ENCODE results near the gene RFC1.

- TF ChIP-seq, protein P1, sequence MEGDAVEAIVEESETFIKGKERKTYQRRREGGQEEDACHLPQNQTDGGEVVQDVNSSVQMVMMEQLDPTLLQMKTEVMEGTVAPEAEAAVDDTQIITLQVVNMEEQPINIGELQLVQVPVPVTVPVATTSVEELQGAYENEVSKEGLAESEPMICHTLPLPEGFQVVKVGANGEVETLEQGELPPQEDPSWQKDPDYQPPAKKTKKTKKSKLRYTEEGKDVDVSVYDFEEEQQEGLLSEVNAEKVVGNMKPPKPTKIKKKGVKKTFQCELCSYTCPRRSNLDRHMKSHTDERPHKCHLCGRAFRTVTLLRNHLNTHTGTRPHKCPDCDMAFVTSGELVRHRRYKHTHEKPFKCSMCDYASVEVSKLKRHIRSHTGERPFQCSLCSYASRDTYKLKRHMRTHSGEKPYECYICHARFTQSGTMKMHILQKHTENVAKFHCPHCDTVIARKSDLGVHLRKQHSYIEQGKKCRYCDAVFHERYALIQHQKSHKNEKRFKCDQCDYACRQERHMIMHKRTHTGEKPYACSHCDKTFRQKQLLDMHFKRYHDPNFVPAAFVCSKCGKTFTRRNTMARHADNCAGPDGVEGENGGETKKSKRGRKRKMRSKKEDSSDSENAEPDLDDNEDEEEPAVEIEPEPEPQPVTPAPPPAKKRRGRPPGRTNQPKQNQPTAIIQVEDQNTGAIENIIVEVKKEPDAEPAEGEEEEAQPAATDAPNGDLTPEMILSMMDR (IDR thresholded peaks at IDR 0.05; ENCODE audit: poor library complexity), result no peak
- TF ChIP-seq EZH2 (IDR thresholded peaks at IDR 0.05; ENCODE audit: borderline replicate concordance) (no peak), EZH2phosphoT487 (IDR thresholded peaks at IDR 0.05; ENCODE audit: low read depth, severe bottlenecking, unreplicated experiment) (no peak)
These were observed 106.4 kb downstream of the RFC1 start for GRCh38 chr4:39259571-39260330.
